Measurements from ENCODE around the gene DYNLT5. TPM values are rescaled to one million over a fixed set of nuclear protein-coding genes. Genes with fewer than 3 reads are reported as not detected.
"Not testable (repeated sequence)": the region's sequence is repeated elsewhere in the genome, so short reads cannot be mapped to it uniquely, and the experiment has no call there.

The DYNLT5 gene
- total RNA-seq, 1 donor: 1.4 TPM

GRCh38 chr1:66712839-66713238, 39.4 kb upstream of the DYNLT5 start:
- Histone ChIP-seq H3K27me3 (ENCODE audit: insufficient read depth, low read length) (no peaks in the 10 kb centered on the region), H3K79me2 (ENCODE audit: insufficient read depth, low read length) (no peaks in the 10 kb centered on the region), H3K4me2 (ENCODE audit: insufficient read depth, low read length) (no peak overlapping the region), H3K27ac (ENCODE audit: low read depth, low read length) (no peak overlapping the region), H2AFZ (ENCODE audit: low read length) (no peak overlapping the region), H3K4me3 (ENCODE audit: insufficient read depth, low read length) (no peak overlapping the region), H4K20me1 (ENCODE audit: insufficient read depth, low read length) (no peaks in the 10 kb centered on the region), H3K9me3 (ENCODE audit: low read depth, low read length) (no peaks in the 10 kb centered on the region), H3K4me1 (ENCODE audit: insufficient read depth, low read length) (no peaks in the 10 kb centered on the region), H3K36me3 (ENCODE audit: insufficient read depth, low read length) (no peaks in the 10 kb centered on the region)
- no peak for TF ChIP-seq CTCF (IDR thresholded peaks at IDR 0.05; ENCODE audit: extremely low read depth, low read depth, low read length)
- no peak for DNase-seq (ENCODE audit: insufficient read length, low spot score, missing footprints)

GRCh38 chr1:66723985-66724384, 28.3 kb upstream of the DYNLT5 start:
- no peaks in the 10 kb centered on the region for H3K27me3 ChIP-seq (ENCODE audit: insufficient read depth, low read length)
- no peaks in the 10 kb centered on the region for H3K79me2 ChIP-seq (ENCODE audit: insufficient read depth, low read length)
- H4K20me1 ChIP-seq (ENCODE audit: insufficient read depth, low read length): no peaks in the 10 kb centered on the region
- no peak overlapping the region for H3K4me3 ChIP-seq (ENCODE audit: insufficient read depth, low read length)
- DNase-seq (ENCODE audit: insufficient read length, low spot score, missing footprints): no peak
- H3K4me2 ChIP-seq (ENCODE audit: insufficient read depth, low read length): no peak overlapping the region
- H3K4me1 ChIP-seq (ENCODE audit: insufficient read depth, low read length): peaks cover 16% of the 10 kb centered on the region
- H2AFZ ChIP-seq (ENCODE audit: low read length): no peak overlapping the region
- TF ChIP-seq CTCF (IDR thresholded peaks at IDR 0.05; ENCODE audit: extremely low read depth, low read depth, low read length): no peak
- no peaks in the 10 kb centered on the region for H3K9me3 ChIP-seq (ENCODE audit: low read depth, low read length)
- no peak overlapping the region for H3K27ac ChIP-seq (ENCODE audit: low read depth, low read length)
- H3K36me3 ChIP-seq (ENCODE audit: insufficient read depth, low read length): no peaks in the 10 kb centered on the region

- TF ChIP-seq CTCF (IDR thresholded peaks at IDR 0.05; ENCODE audit: extremely low read depth, low read depth, low read length): peak; percentile 98
- no peak overlapping the region for H3K4me3 ChIP-seq (ENCODE audit: insufficient read depth, low read length)
- H3K4me1 ChIP-seq (ENCODE audit: insufficient read depth, low read length): peaks cover 16% of the 10 kb centered on the region
- no peaks in the 10 kb centered on the region for H3K27me3 ChIP-seq (ENCODE audit: insufficient read depth, low read length)
- no peaks in the 10 kb centered on the region for H3K9me3 ChIP-seq (ENCODE audit: low read depth, low read length)
- no peaks in the 10 kb centered on the region for H4K20me1 ChIP-seq (ENCODE audit: insufficient read depth, low read length)
- no peak overlapping the region for H3K4me2 ChIP-seq (ENCODE audit: insufficient read depth, low read length)
- peak overlapping the region; percentile 66 for H2AFZ ChIP-seq (ENCODE audit: low read length)
- no peak for DNase-seq (ENCODE audit: insufficient read length, low spot score, missing footprints)
- H3K36me3 ChIP-seq (ENCODE audit: insufficient read depth, low read length): no peaks in the 10 kb centered on the region
- H3K27ac ChIP-seq (ENCODE audit: low read depth, low read length): no peak overlapping the region
- H3K79me2 ChIP-seq (ENCODE audit: insufficient read depth, low read length): no peaks in the 10 kb centered on the region
Observed at GRCh38 chr1:66725885-66726665, 26.2 kb upstream of the DYNLT5 start.

- Histone ChIP-seq H4K20me1 (ENCODE audit: insufficient read depth, low read length) (no peaks in the 10 kb centered on the region), H3K79me2 (ENCODE audit: insufficient read depth, low read length) (no peaks in the 10 kb centered on the region), H3K9me3 (ENCODE audit: low read depth, low read length) (no peaks in the 10 kb centered on the region), H2AFZ (ENCODE audit: low read length) (no peak overlapping the region), H3K4me1 (ENCODE audit: insufficient read depth, low read length) (peaks cover 28% of the 10 kb centered on the region), H3K4me2 (ENCODE audit: insufficient read depth, low read length) (no peak overlapping the region), H3K27ac (ENCODE audit: low read depth, low read length) (no peak overlapping the region), H3K36me3 (ENCODE audit: insufficient read depth, low read length) (no peaks in the 10 kb centered on the region), H3K27me3 (ENCODE audit: insufficient read depth, low read length) (no peaks in the 10 kb centered on the region), H3K4me3 (ENCODE audit: insufficient read depth, low read length) (no peak overlapping the region)
- no peak for DNase-seq (ENCODE audit: insufficient read length, low spot score, missing footprints)
- TF ChIP-seq CTCF (IDR thresholded peaks at IDR 0.05; ENCODE audit: extremely low read depth, low read depth, low read length): no peak
Observed at GRCh38 chr1:66728021-66728420, 24.2 kb upstream of the DYNLT5 start.

GRCh38 chr1:66728716-66729115, 23.5 kb upstream of the DYNLT5 start:
- H3K4me2 ChIP-seq (ENCODE audit: insufficient read depth, low read length); DNase-seq (ENCODE audit: insufficient read length, low spot score, missing footprints); H4K20me1 ChIP-seq (ENCODE audit: insufficient read depth, low read length); H3K27ac ChIP-seq (ENCODE audit: low read depth, low read length); H2AFZ ChIP-seq (ENCODE audit: low read length); H3K79me2 ChIP-seq (ENCODE audit: insufficient read depth, low read length); H3K36me3 ChIP-seq (ENCODE audit: insufficient read depth, low read length); H3K9me3 ChIP-seq (ENCODE audit: low read depth, low read length); H3K4me3 ChIP-seq (ENCODE audit: insufficient read depth, low read length); H3K27me3 ChIP-seq (ENCODE audit: insufficient read depth, low read length): not testable (repeated sequence)
- H3K4me1 ChIP-seq (ENCODE audit: insufficient read depth, low read length): peaks cover 32% of the 10 kb centered on the region
